ENCODE measurements around the gene USP2.

The USP2 gene

GRCh38 chr11:119367661-119368120, 13.8 kb downstream of the USP2 start:
- ChIA-PET CTCF (interaction anchor here (1.1 to 2.0 kb wide), 5 partner anchors 14 to 107 kb away, joined by 3 to 12 read pairs (median 4); partner anchors contain the start of genes C1QTNF5 and USP2), POLR2A (interaction anchor here (0.9 to 2.2 kb wide), 4 partner anchors 11 to 30 kb away, joined by 3 to 7 read pairs (median 4); partner anchors contain the start of gene USP2)
- no peak for TF ChIP-seq BHLHE40 (IDR thresholded peaks at IDR 0.05; ENCODE audit: borderline replicate concordance)
- no peak for TF ChIP-seq TARDBP (IDR thresholded peaks at IDR 0.05)
- TF ChIP-seq NFRKB (IDR thresholded peaks at IDR 0.05): no peak
- TF ChIP-seq HDGF (IDR thresholded peaks at IDR 0.05; ENCODE audit: borderline replicate concordance): no peak
- TF ChIP-seq SUZ12 (IDR thresholded peaks at IDR 0.05): no peak
- no peak for TF ChIP-seq PKNOX1 (IDR thresholded peaks at IDR 0.05)
- TF ChIP-seq ARNT (IDR thresholded peaks at IDR 0.05): no peak
- TF ChIP-seq SP1 (IDR thresholded peaks at IDR 0.05): no peak
- TF ChIP-seq L3MBTL2 (conservative IDR thresholded peaks at IDR 0.05): no peak
- no peak for TF ChIP-seq FOXA1 (IDR thresholded peaks at IDR 0.05)
- no peak for TF ChIP-seq ELF4 (IDR thresholded peaks at IDR 0.05)
- TF ChIP-seq FOXM1 (IDR thresholded peaks at IDR 0.05; ENCODE audit: borderline replicate concordance): no peak
- TF ChIP-seq ZNF384 (IDR thresholded peaks at IDR 0.05): no peak
- no peak for TF ChIP-seq CTBP1 (IDR thresholded peaks at IDR 0.05; ENCODE audit: borderline replicate concordance)
- TF ChIP-seq LEF1 (IDR thresholded peaks at IDR 0.05; ENCODE audit: borderline replicate concordance): no peak
- no peak for TF ChIP-seq FOXK2 (IDR thresholded peaks at IDR 0.05)
- DNase-seq (ENCODE audit: extremely low spot score): no peak

- DNase-seq (ENCODE audit: extremely low spot score): no peak
- POLR2A ChIA-PET: interaction anchor here (0.9 to 2.2 kb wide), 2 partner anchors 14 to 29 kb away, joined by 3 to 7 read pairs; partner anchors contain the start of gene USP2
- no peak for TF ChIP-seq LEF1 (IDR thresholded peaks at IDR 0.05; ENCODE audit: borderline replicate concordance)
- no peak for TF ChIP-seq NFRKB (IDR thresholded peaks at IDR 0.05)
- no peak for TF ChIP-seq HDGF (IDR thresholded peaks at IDR 0.05; ENCODE audit: borderline replicate concordance)
- no peak for TF ChIP-seq FOXM1 (IDR thresholded peaks at IDR 0.05; ENCODE audit: borderline replicate concordance)
- no peak for TF ChIP-seq L3MBTL2 (conservative IDR thresholded peaks at IDR 0.05)
- CTCF ChIA-PET: interaction anchor here (1.1 kb wide), 1 partner anchor 108 kb away, joined by 3 read pairs; no protein-coding TSS in a partner anchor
Observed at GRCh38 chr11:119366690-119367620, 14.5 kb downstream of the USP2 start.

GRCh38 chr11:119365071-119365591, 16.4 kb downstream of the USP2 start:
- TF ChIP-seq LEF1 (IDR thresholded peaks at IDR 0.05; ENCODE audit: borderline replicate concordance): no peak
- TF ChIP-seq FOXM1 (IDR thresholded peaks at IDR 0.05; ENCODE audit: borderline replicate concordance): no peak
- TF ChIP-seq ELF4 (IDR thresholded peaks at IDR 0.05): no peak
- TF ChIP-seq HDGF (IDR thresholded peaks at IDR 0.05; ENCODE audit: borderline replicate concordance): no peak
- no peak for TF ChIP-seq TARDBP (IDR thresholded peaks at IDR 0.05)
- DNase-seq (ENCODE audit: extremely low spot score): no peak
- ChIA-PET CTCF (interaction anchor here (0.5 to 1.6 kb wide), 6 partner anchors 9 to 793 kb away, joined by 3 to 7 read pairs (median 4); partner anchors contain the start of gene C1QTNF5), POLR2A (interaction anchor here (1.6 kb wide), 1 partner anchor 31 kb away, joined by 4 read pairs; the partner anchor contains the start of gene RNF26)

GRCh38 chr11:119363851-119364590, 17.5 kb downstream of the USP2 start:
- ChIA-PET POLR2A (interaction anchor here (1.6 kb wide), 1 partner anchor 30 kb away, joined by 4 read pairs; the partner anchor contains the start of gene RNF26), CTCF (interaction anchor here (1.3 to 1.6 kb wide), 4 partner anchors 8 to 26 kb away, joined by 3 to 7 read pairs (median 4); partner anchors contain the start of gene C1QTNF5)
- TF ChIP-seq L3MBTL2 (conservative IDR thresholded peaks at IDR 0.05) (peak; percentile 32; the same call in 1 of the 2 replicates), BHLHE40 (IDR thresholded peaks at IDR 0.05; ENCODE audit: borderline replicate concordance) (no peak)
- DNase-seq (ENCODE audit: extremely low spot score): peak; percentile 93

GRCh38 chr11:119363081-119363850, 18.2 kb downstream of the USP2 start:
- no peak for DNase-seq (ENCODE audit: extremely low spot score)
- ChIA-PET CTCF (interaction anchor here (0.7 to 2.3 kb wide), 3 partner anchors 23 to 216 kb away, joined by 4 to 11 read pairs (median 8); no protein-coding TSS in a partner anchor), POLR2A (no interaction called here)
- no peak for TF ChIP-seq CTBP1 (IDR thresholded peaks at IDR 0.05; ENCODE audit: borderline replicate concordance)
- TF ChIP-seq TARDBP (IDR thresholded peaks at IDR 0.05): no peak
- no peak for TF ChIP-seq FOXA1 (IDR thresholded peaks at IDR 0.05)
- no peak for TF ChIP-seq PKNOX1 (IDR thresholded peaks at IDR 0.05)
- no peak for TF ChIP-seq FOXK2 (IDR thresholded peaks at IDR 0.05)
- no peak for TF ChIP-seq NFRKB (IDR thresholded peaks at IDR 0.05)
